ENCODE data around the gene TCEA2.

Gene TCEA2

DNA sequence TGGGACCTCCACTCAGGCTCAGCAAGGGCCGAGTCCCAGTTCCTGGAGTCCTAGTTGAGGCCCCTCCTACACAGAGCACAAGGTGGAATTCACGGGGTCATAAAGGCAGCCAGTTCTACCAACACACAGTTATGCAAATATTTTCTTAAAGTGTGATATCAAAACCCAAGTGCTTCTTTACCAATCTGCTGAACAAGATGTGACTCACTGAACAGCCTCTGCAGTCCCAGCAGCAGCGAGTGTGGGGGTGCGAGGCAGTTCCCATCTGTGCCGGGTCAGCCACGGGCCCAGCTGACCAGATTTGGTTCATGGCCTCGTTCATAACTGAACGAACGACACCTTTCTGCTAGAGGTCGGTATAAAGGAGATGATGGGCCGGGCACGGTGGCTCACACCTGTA is 4.5 kb upstream of the TCEA2 start:
- WGBS (ENCODE audit: extremely low coverage, insufficient coverage, low lambda C conversion rate), result no CpG with 5 or more reads among the region's 12 CpGs
- no peak for DNase-seq
- no peak overlapping the region for H4K5ac ChIP-seq (ENCODE audit: low read length)
- H3K27ac ChIP-seq (ENCODE audit: low read depth, low read length), result no peak overlapping the region
- no peak overlapping the region for H3K56ac ChIP-seq (ENCODE audit: low read length)
- no peak overlapping the region for H3K4me3 ChIP-seq (ENCODE audit: low read length)
- H3K18ac ChIP-seq (ENCODE audit: low read length), result no peak overlapping the region
- no peak overlapping the region for H3K23ac ChIP-seq (ENCODE audit: low read length)
- peaks cover 8% of the 10 kb centered on the region for H3K4me1 ChIP-seq (ENCODE audit: control insufficient read depth, low read depth, low read length)
- H3K9ac ChIP-seq (ENCODE audit: low read length), result no peak overlapping the region
- H3K79me2 ChIP-seq (ENCODE audit: control insufficient read depth, insufficient read depth, low read length), result no peaks in the 10 kb centered on the region
- no peak overlapping the region for H3K4me2 ChIP-seq (ENCODE audit: low read length)
- H3K79me1 ChIP-seq (ENCODE audit: low read length), result no peaks in the 10 kb centered on the region
- no peak overlapping the region for H2BK15ac ChIP-seq (replicated peaks; ENCODE audit: low read depth)
- no peak overlapping the region for H2BK120ac ChIP-seq (ENCODE audit: low read depth, low read length)
- H2BK5ac ChIP-seq (ENCODE audit: low read length), result no peak overlapping the region
- no peak overlapping the region for H3K4ac ChIP-seq (ENCODE audit: low read depth, low read length)
- H3K27me3 ChIP-seq (ENCODE audit: insufficient read depth, low read length, poor library complexity), result no peaks in the 10 kb centered on the region
- H4K8ac ChIP-seq (ENCODE audit: low read depth, low read length), result no peak overlapping the region
- no peaks in the 10 kb centered on the region for H3K36me3 ChIP-seq (ENCODE audit: control insufficient read depth, insufficient read depth, low read length)
- no peak overlapping the region for H2AK5ac ChIP-seq (ENCODE audit: low read length)

DNA sequence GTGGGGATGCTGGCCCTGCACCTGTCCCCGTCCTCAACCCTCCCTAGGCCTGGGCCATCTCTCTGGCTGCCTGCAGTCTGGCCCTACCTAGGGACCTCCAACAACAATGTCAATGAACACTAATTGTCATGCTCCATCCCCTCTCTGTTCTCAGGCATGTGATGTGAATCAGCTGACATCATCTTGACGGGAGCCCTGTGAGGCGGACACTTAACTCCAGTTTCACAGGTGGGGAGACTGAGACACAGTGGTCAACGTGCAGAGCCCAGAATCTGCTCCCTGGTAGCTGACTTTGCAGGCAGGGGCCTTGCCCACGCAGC is 762 bp upstream of the TCEA2 start:
- Histone ChIP-seq H3K27ac (ENCODE audit: low read depth, low read length) (no peak overlapping the region), H3K4me1 (ENCODE audit: control insufficient read depth, low read depth, low read length) (peaks cover 3% of the 10 kb centered on the region), H3K79me2 (ENCODE audit: control insufficient read depth, insufficient read depth, low read length) (no peaks in the 10 kb centered on the region), H3K23ac (ENCODE audit: low read length) (no peak overlapping the region), H2BK15ac (replicated peaks; ENCODE audit: low read depth) (no peak overlapping the region), H3K18ac (ENCODE audit: low read length) (no peak overlapping the region), H3K36me3 (ENCODE audit: control insufficient read depth, insufficient read depth, low read length) (no peaks in the 10 kb centered on the region), H3K4me2 (ENCODE audit: low read length) (no peak overlapping the region), H3K27me3 (ENCODE audit: insufficient read depth, low read length, poor library complexity) (no peaks in the 10 kb centered on the region), H3K9ac (ENCODE audit: low read length) (peak overlapping the region; percentile 92), H2AK5ac (ENCODE audit: low read length) (peak overlapping the region; percentile 5), H4K5ac (ENCODE audit: low read length) (no peak overlapping the region), H3K4ac (ENCODE audit: low read depth, low read length) (no peak overlapping the region), H2BK5ac (ENCODE audit: low read length) (no peak overlapping the region), H2BK120ac (ENCODE audit: low read depth, low read length) (no peak overlapping the region), H3K79me1 (ENCODE audit: low read length) (peaks cover 2% of the 10 kb centered on the region), H3K56ac (ENCODE audit: low read length) (peak overlapping the region; percentile 96), H3K4me3 (ENCODE audit: low read length) (no peak overlapping the region), H4K8ac (ENCODE audit: low read depth, low read length) (peak overlapping the region; percentile 90)
- WGBS (ENCODE audit: extremely low coverage, insufficient coverage, low lambda C conversion rate), result no CpG with 5 or more reads among the region's 5 CpGs
- DNase-seq, result no peak

DNA sequence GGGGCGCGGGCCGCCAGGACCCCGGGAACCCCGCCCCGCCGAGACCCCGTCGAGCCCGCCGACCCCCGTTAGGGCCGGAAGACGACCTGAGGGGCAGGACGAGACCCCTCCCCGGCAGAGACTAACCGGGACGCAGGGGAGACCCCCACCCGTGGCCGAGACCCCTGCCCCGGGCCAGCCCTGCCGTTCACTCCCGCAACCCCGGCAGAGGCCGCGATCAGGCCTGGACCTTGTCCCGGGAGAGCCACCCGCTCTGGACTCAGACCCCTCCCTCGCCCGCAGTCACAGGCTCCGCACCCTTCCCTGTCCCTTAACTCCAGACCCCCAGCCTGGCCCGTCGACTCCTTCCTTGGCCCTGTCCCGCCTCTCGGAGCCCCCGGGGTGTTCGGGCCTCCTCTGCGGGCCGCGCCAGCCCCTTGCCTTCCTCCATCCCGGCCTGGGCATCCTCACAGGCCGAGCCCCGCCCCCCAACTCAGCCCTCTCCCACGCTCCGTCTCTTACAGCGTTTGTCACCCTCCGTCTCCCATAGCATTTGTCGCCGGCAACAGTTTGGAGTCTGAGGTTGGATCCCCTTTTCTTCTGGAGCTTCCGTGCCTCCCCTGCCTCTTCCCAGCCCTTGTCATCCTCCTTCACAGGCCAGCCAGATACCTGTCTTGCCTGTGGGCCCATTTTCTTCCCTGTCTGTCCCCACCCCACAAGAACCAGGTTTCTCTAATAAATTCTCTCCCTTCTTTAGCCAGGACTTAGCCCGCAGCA is 569 bp downstream of the TCEA2 start:
- Histone ChIP-seq H2BK5ac (ENCODE audit: low read length) (no peak overlapping the region), H2BK120ac (ENCODE audit: low read depth, low read length) (no peak overlapping the region), H3K56ac (ENCODE audit: low read length) (peak overlapping the region; percentile 91), H3K79me2 (ENCODE audit: control insufficient read depth, insufficient read depth, low read length) (no peaks in the 10 kb centered on the region), H3K27ac (ENCODE audit: low read depth, low read length) (peak overlapping the region; percentile 17), H3K18ac (ENCODE audit: low read length) (peak overlapping the region; percentile 78), H3K23ac (ENCODE audit: low read length) (no peak overlapping the region), H3K4me2 (ENCODE audit: low read length) (peak overlapping the region; percentile 84), H4K5ac (ENCODE audit: low read length) (no peak overlapping the region), H3K4me1 (ENCODE audit: control insufficient read depth, low read depth, low read length) (peaks cover 3% of the 10 kb centered on the region), H3K36me3 (ENCODE audit: control insufficient read depth, insufficient read depth, low read length) (no peaks in the 10 kb centered on the region), H3K4me3 (ENCODE audit: low read length) (peak overlapping the region; percentile 70), H2AK5ac (ENCODE audit: low read length) (no peak overlapping the region), H4K8ac (ENCODE audit: low read depth, low read length) (no peak overlapping the region), H3K4ac (ENCODE audit: low read depth, low read length) (peak overlapping the region; percentile 46), H3K9ac (ENCODE audit: low read length) (peak overlapping the region; percentile 90), H2BK15ac (replicated peaks; ENCODE audit: low read depth) (no peak overlapping the region), H3K79me1 (ENCODE audit: low read length) (peaks cover 2% of the 10 kb centered on the region), H3K27me3 (ENCODE audit: insufficient read depth, low read length, poor library complexity) (no peaks in the 10 kb centered on the region)
- no CpG with 5 or more reads among the region's 51 CpGs for WGBS (ENCODE audit: extremely low coverage, insufficient coverage, low lambda C conversion rate)
- DNase-seq, result no peak

DNA sequence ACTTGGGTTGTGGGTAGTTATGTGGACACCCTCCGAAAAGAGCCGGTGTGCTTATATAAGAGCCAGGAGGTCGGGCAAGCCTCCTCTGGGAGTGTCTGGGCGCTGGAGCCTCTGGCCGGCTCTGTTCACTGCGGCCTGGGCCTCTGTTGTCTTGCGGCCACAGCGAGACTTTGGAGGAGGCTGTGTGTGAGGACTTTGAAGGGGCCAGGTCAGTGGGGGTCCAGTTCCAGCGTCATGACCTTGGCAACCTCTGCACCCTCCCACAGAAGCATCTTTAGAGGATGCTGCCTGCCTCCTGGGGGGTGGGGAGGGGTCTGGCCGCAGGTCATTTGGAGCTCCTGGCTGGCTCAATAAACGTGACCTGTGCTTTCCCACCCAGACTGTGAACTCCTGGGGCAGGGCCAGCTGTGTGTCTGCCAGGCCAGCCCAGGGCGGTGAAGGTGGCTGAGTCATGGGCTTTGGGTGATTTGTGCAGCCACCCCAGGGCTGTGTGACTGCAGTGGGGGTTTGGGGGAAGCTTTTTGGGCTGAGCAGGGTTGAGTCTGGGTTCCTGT is 1.2 kb downstream of the TCEA2 start:
- Histone ChIP-seq H4K5ac (ENCODE audit: low read length) (no peak overlapping the region), H3K27me3 (ENCODE audit: insufficient read depth, low read length, poor library complexity) (no peaks in the 10 kb centered on the region), H3K23ac (ENCODE audit: low read length) (no peak overlapping the region), H3K4me3 (ENCODE audit: low read length) (no peak overlapping the region), H3K79me2 (ENCODE audit: control insufficient read depth, insufficient read depth, low read length) (no peaks in the 10 kb centered on the region), H2AK5ac (ENCODE audit: low read length) (no peak overlapping the region), H4K8ac (ENCODE audit: low read depth, low read length) (no peak overlapping the region), H2BK15ac (replicated peaks; ENCODE audit: low read depth) (no peak overlapping the region), H3K9ac (ENCODE audit: low read length) (peak overlapping the region; percentile 90), H3K4me2 (ENCODE audit: low read length) (peak overlapping the region; percentile 84), H3K79me1 (ENCODE audit: low read length) (peaks cover 2% of the 10 kb centered on the region), H3K4me1 (ENCODE audit: control insufficient read depth, low read depth, low read length) (peaks cover 3% of the 10 kb centered on the region), H3K4ac (ENCODE audit: low read depth, low read length) (no peak overlapping the region), H3K36me3 (ENCODE audit: control insufficient read depth, insufficient read depth, low read length) (no peaks in the 10 kb centered on the region), H2BK120ac (ENCODE audit: low read depth, low read length) (no peak overlapping the region), H2BK5ac (ENCODE audit: low read length) (no peak overlapping the region), H3K27ac (ENCODE audit: low read depth, low read length) (no peak overlapping the region), H3K18ac (ENCODE audit: low read length) (no peak overlapping the region), H3K56ac (ENCODE audit: low read length) (peak overlapping the region; percentile 91)
- DNase-seq, result no peak
- no CpG with 5 or more reads among the region's 12 CpGs for WGBS (ENCODE audit: extremely low coverage, insufficient coverage, low lambda C conversion rate)

DNA sequence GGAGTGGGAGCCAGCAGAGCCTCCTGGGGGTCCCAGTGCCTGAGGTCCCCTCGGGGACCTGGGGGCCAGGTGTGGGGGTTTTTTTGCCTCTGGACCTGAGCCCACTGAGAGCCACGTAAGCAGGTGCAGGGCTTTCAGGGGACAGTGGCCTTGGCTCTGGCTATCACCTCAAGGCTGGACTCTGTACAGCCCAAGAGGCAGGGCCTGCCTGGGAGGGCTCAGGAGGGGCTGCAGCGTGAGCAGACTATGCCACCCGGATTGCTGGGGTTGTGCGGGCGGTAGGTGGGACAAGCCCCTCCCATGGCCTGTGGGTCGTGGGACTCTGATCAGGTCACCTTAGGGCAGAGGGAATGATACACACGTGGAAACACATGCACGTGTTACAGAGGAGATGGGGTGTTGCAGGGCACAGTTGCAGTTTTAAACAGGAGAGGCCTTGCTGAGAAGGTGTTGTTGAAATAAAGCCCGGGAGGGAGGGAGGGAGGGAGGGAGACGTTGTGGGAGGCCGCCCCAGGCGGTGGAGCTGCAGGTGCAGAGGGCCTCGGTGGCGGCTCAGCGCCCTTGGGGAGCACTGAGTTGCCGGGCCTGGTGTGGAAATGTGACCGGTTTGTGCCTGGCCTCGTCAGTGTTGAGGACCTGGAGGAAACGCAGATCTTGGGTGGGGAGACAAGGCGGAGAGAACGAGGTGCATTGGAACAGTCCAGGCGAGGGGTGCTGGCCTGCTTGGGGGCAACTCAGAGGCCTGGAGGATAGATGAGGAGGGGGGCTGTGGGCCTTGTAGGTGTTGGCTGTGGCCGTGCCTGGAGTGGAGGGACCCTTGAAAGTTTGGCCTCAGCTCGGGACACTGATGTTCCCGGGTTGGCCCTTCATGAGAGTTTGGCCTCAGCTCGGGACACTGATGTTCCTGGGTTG is 2.3 kb downstream of the TCEA2 start:
- Histone ChIP-seq H3K18ac (ENCODE audit: low read length) (no peak overlapping the region), H3K4me2 (ENCODE audit: low read length) (no peak overlapping the region), H3K36me3 (ENCODE audit: control insufficient read depth, insufficient read depth, low read length) (no peaks in the 10 kb centered on the region), H4K8ac (ENCODE audit: low read depth, low read length) (no peak overlapping the region), H3K27ac (ENCODE audit: low read depth, low read length) (no peak overlapping the region), H3K27me3 (ENCODE audit: insufficient read depth, low read length, poor library complexity) (no peaks in the 10 kb centered on the region), H2BK5ac (ENCODE audit: low read length) (no peak overlapping the region), H3K23ac (ENCODE audit: low read length) (no peak overlapping the region), H3K4me1 (ENCODE audit: control insufficient read depth, low read depth, low read length) (peaks cover 3% of the 10 kb centered on the region), H2AK5ac (ENCODE audit: low read length) (no peak overlapping the region), H3K4me3 (ENCODE audit: low read length) (no peak overlapping the region), H3K79me2 (ENCODE audit: control insufficient read depth, insufficient read depth, low read length) (no peaks in the 10 kb centered on the region), H3K9ac (ENCODE audit: low read length) (no peak overlapping the region), H2BK15ac (replicated peaks; ENCODE audit: low read depth) (no peak overlapping the region), H3K56ac (ENCODE audit: low read length) (peak overlapping the region; percentile 3), H2BK120ac (ENCODE audit: low read depth, low read length) (no peak overlapping the region), H3K4ac (ENCODE audit: low read depth, low read length) (no peak overlapping the region), H4K5ac (ENCODE audit: low read length) (no peak overlapping the region), H3K79me1 (ENCODE audit: low read length) (peaks cover 2% of the 10 kb centered on the region)
- WGBS (ENCODE audit: extremely low coverage, insufficient coverage, low lambda C conversion rate), result no CpG with 5 or more reads among the region's 27 CpGs
- DNase-seq, result no peak
